HTERT RPE-1 (cell line): Measurements from ENCODE around the gene OR2T4.

ENCODE experiments used
- in situ Hi-C: fragments of 300-500 bp; cut with MboI; formaldehyde crosslinking; loops from 4 replicates; pipeline ENCODE4 v1.14.3; 2020; ENCODE audit warnings: low sequenced_read_pairs

Gene OR2T4

DNA sequence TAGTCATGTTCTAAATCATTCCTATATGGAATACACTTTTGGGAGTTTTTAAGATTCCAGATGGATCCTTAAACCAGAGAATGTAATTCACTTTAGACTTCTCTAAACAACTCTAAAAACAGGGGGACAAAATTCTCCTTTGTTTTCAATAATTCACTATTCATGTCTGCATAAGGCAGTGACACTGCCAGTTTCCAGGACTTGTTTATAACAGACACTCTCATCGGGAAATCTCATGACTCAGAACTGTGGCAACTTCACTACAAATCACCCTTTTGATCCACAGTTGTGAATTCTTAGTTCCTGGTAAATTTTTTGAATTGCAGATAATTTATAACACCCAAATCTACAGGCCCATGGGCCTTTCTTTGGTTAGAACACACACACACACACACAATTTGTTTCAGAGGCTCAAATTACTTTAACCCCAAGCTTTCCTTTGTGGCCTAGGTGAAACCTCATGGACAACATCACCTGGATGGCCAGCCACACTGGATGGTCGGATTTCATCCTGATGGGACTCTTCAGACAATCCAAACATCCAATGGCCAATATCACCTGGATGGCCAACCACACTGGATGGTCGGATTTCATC is at the start of gene OR2T4:
Gene OR2T4, plus strand, starts transcription at position 545 of the 595 bp plus-strand sequence. Its CDS starts 0 bp downstream, at position 545.
- in situ Hi-C loops = no loop called here

GRCh38 chr1:248316796-248317195 is 44.7 kb upstream of the OR2T4 start:
- in situ Hi-C loops = no loop called here

- in situ Hi-C loops = no loop called here
Measured at GRCh38 chr1:248324468-248324867, 37.0 kb upstream of the OR2T4 start, which contains the start of gene OR2M7. Gene OR2M7, minus strand, starts transcription at chr1:248324568. Its CDS starts 0 bp downstream, at chr1:248324568.

DNA sequence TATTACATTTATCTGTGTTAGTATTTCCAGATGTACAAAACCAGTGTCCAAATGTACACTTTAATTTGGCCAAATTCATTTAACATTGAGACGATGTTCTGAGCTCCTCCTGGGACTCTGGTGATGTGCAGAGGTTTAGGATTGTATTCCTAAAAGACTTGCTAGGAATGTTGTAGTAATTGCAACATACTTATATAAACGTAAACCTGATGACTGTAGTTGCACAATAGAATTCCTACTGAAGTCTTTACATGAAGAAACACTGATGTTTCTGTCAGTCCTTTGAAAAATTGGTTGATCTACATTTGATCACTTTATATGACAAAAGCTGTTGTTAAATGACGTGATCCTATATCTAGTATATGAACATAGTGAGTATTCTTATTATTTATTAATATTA is 18.0 kb upstream of the OR2T4 start:
- in situ Hi-C loops = no loop called here

DNA sequence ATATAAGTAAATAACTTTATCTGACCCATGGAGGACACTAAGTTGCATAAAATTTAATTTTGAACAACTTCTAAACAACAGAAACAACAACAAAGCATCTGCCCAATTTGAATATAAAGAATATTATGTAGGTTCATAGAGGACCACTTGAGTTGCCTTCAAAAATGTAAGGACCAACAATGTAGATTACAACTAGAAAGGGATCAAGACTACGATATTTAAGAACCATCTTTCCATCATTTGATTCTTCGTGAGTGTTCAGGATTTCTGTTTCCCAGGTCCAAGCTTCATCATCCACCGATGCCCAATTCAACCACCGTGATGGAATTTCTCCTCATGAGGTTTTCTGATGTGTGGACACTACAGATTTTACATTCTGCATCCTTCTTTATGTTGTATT is 13.0 kb upstream of the OR2T4 start, which contains the start of gene OR14C36:
Gene OR14C36, plus strand, starts transcription at position 301 of the 400 bp plus-strand sequence. Its CDS starts 0 bp downstream, at position 301.
- in situ Hi-C loops = no loop called here

DNA sequence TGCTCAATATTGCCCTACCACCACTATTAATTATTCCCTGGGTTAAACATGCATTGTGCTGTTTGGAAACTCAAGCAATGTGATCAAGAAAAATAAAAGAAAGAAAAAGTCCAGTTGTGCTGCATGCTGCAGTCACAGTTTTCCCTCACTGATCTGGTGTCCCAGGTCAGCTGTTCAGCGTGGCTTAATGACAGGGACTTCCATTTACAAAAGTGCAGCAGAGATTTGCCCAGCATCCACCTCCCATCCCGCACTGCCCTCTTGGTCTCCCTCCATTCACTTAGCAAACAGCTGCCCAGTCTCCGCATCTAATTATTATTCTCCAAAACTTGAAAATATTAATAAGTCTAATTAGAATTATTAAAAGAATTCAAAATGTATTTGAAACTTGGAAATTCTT is 2.0 kb upstream of the OR2T4 start:
- in situ Hi-C loops = no loop called here

GRCh38 chr1:248366609-248367008 is 5.1 kb downstream of the OR2T4 start:
- in situ Hi-C loops = no loop called here

DNA sequence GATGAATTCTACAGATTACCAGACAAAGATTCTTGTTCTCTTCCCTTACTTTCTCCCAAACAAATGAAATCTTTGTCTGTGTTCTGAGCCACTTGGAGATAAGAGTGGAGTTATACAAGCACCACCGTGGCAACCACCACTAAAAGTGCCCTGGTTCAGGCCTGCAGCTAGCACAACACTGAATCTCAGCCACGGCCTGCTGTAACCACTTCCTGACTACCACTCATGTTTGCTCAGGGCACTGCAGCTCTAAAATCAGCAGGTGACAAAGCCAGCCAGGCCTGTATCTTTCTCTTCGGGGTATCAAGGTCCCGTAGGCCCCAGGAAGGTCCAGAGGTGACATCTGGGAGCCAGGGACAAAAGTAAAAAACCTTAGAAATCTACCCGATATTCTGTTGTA is 10.9 kb downstream of the OR2T4 start:
- in situ Hi-C loops = no loop called here

- in situ Hi-C loops = no loop called here
Measured at GRCh38 chr1:248373761-248374160, 12.3 kb downstream of the OR2T4 start.

- in situ Hi-C loops = no loop called here
Measured at GRCh38 chr1:248375446-248375845, 14.0 kb downstream of the OR2T4 start, which contains the start of gene OR2T6. Gene OR2T6, plus strand, starts transcription at chr1:248375746. Its CDS starts 11,863 bp downstream, at chr1:248387609.

GRCh38 chr1:248376916-248377315 is 15.5 kb downstream of the OR2T4 start:
- in situ Hi-C loops = no loop called here

- in situ Hi-C loops = no loop called here
Measured at GRCh38 chr1:248380854-248381253, 19.4 kb downstream of the OR2T4 start.

DNA sequence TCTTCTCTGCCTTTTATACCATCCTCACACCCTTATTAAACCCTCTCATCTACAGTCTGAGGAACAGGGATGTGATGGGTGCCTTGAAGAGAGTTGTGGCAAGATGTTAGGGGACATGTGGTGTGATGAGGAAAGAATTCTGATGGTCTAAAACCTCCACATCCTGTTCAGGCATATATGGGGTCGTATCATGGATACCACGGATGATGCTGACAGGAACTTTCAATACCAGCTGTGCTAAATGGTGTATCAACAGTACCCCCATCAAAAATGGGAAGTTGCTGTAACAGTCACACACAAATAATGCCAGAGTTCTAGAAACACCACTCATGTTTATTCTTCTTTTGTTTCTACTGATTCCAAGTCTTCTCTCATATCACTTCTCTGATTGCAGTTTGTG is 27.0 kb downstream of the OR2T4 start:
- in situ Hi-C loops = no loop called here

GRCh38 chr1:248393050-248393449 is 31.6 kb downstream of the OR2T4 start:
- in situ Hi-C loops = no loop called here

- in situ Hi-C loops = no loop called here
Measured at GRCh38 chr1:248402748-248403147, 41.3 kb downstream of the OR2T4 start, which contains the start of gene OR2T1. Gene OR2T1, plus strand, starts transcription at chr1:248403048. Its CDS starts 3,100 bp downstream, at chr1:248406148.

DNA sequence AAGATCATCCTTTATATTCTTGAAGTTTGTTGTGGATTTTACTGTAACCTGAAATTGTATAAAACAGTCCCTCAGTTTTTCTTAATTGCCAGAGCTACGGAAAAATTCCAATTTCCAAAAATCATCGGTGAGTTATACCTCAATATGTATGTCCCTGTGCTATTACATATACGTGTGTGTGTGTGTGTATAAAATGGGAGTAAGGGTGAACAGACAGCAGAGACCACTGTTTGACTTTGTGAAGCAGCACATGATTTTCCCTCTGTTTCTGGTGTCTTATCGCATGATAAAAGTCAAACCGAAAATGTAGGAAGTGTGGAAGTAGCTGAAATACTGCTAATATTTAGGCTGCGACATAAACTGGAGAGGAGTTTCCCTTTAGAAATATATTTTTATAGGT is 42.6 kb downstream of the OR2T4 start:
- in situ Hi-C loops = no loop called here

DNA sequence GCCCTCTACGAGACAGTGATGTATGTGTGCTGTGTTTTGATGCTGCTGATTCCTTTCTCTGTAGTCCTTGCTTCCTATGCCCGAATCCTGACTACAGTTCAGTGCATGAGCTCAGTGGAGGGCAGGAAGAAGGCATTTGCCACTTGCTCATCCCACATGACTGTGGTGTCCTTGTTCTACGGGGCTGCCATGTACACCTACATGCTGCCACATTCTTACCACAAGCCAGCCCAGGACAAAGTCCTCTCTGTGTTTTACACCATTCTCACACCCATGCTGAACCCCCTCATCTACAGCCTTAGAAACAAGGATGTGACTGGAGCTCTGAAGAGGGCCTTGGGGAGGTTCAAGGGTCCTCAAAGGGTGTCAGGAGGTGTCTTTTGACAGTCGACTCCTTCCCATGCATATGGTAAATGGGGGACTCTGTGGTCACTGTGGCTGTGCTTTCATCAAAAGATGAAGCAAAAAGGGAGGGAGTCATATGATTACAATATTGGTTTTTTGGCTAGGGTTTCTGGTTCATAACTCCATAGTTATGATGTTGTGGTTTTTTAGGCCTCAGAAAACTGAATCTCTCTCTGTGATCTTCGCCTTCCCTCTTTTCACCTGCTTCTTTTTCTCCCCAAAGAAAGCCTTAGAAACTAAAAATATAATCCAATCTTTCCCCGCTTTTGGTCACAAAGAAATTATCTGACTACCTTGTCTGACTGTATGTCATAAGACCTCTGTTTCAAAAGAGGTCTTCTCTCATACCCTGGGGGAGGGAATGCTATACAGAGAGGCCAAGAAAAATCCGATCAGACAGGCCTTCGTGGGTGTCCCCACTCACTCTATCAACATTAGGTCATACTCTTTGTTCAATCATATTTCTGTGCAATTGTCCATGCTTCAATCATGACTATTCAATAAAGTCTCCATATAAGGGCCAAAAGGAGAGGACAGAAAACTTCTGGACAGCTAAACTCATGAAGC is 45.5 kb downstream of the OR2T4 start:
- in situ Hi-C loops = no loop called here
